HepG2 (cell line): ENCODE data around the gene DOCK1. TPM values are rescaled to one million over a fixed set of nuclear protein-coding genes. Genes with fewer than 3 reads are reported as not detected.

Experiments
- ATAC-seq: fragments of 200-7000 bp; cut with Tn5 transposase; 3 replicates; pipeline ENCODE4 v1.9.1; 2020; ENCODE audit warnings: mild to moderate bottlenecking, moderate library complexity
- BruUV-seq: library from RNA; stranded (reverse); fragments of 400-500 nt; replicated peaks from 2 replicates; lab custom pipeline; 2021; lab: Mats Ljungman, UMichigan
- CTCF ChIA-PET: fragments of 300-600 bp; formaldehyde crosslinking; extraction: SDS; loops from one replicate; lab custom pipeline; 2021; ENCODE audit warnings: low total read pairs, inconsistent platforms, low intra/inter-chr PET ratio; lab: Yijun Ruan, JAX
- POLR2A ChIA-PET: fragments of 350-600 bp; sonication (Branson Sonifier 250); formaldehyde crosslinking; loops from one replicate; lab custom pipeline; 2020; ENCODE audit warnings: antibody characterized with exemption, inconsistent platforms; lab: Yijun Ruan, JAX
- DNase-seq: peaks from one replicate; pipeline ENCODE4 v3.0.0-alpha.2; 2015; ENCODE audit warnings: low spot score
- FAIRE-seq: peaks from 3 replicates; lab custom pipeline; 2011; peaks lifted over from hg19 to GRCh38; lab: Jason Lieb, UNC
- H2AFZ ChIP-seq: one replicate; pipeline ENCODE4 v1.6.1; 2011; ENCODE audit warnings: low read length, inconsistent platforms
- H3K27ac ChIP-seq: fragments of 300-600 bp; 3 replicates; pipeline ENCODE4 v1.8.0; 2011; ENCODE audit warnings: mixed run types, mild to moderate bottlenecking, mixed read lengths, low read length, inconsistent platforms; ENCODE audit not compliant: insufficient read depth; ENCODE audit errors: extremely low read length
- H3K27me3 ChIP-seq, 2 experiments: fragments of 200-600 bp in 1 of 2; 2 replicates in 1 of 2; 3 replicates in 1 of 2; pipeline versions ENCODE4 v1.6.0 to v1.8.0; 2011; ENCODE audit warnings: low read length in 2 of 2, mild to moderate bottlenecking in 2 of 2, moderate library complexity in 2 of 2, inconsistent platforms in 1 of 2; ENCODE audit not compliant: insufficient read depth in 2 of 2, control insufficient read depth in 1 of 2
- H3K36me3 ChIP-seq, 2 experiments: fragments of 200-600 bp in 1 of 2; replicated peaks in 1 of 2; 2 replicates in 1 of 2; 3 replicates in 1 of 2; pipeline versions ENCODE4 v1.5.1 to v1.8.0; 2011; ENCODE audit warnings: low read length in 2 of 2, inconsistent platforms in 1 of 2; ENCODE audit not compliant: insufficient read depth in 2 of 2, control insufficient read depth in 1 of 2
- H3K4me1 ChIP-seq: 2 replicates; pipeline ENCODE4 v1.5.1; 2012; ENCODE audit warnings: low read length, inconsistent platforms; ENCODE audit not compliant: insufficient read depth
- H3K4me2 ChIP-seq: 2 replicates; pipeline ENCODE4 v1.6.0; 2011; ENCODE audit warnings: low read depth, low read length, inconsistent platforms
- H3K4me3 ChIP-seq, 3 experiments: fragments of 200-600 bp in 1 of 3; sonication (generic), shearing (Covaris generic) in 1 of 3; replicated peaks in 1 of 3; 2 replicates each; pipeline ENCODE4 v1.5.1; 2011 to 2016; ENCODE audit warnings: low read length in 3 of 3, inconsistent platforms in 2 of 3, low read depth in 2 of 3, mild to moderate bottlenecking in 2 of 3, control low read depth in 1 of 3, mixed read lengths in 1 of 3; ENCODE audit not compliant: insufficient read depth in 1 of 3
- H3K79me2 ChIP-seq: one replicate; pipeline ENCODE4 v1.6.1; 2011; ENCODE audit warnings: low read length, inconsistent platforms; ENCODE audit not compliant: insufficient read depth
- H3K9ac ChIP-seq: 2 replicates; pipeline ENCODE4 v1.6.0; 2011; ENCODE audit warnings: mild to moderate bottlenecking, low read depth, low read length, inconsistent platforms; ENCODE audit not compliant: insufficient read depth
- H3K9me3 ChIP-seq: 2 replicates; pipeline ENCODE4 v1.5.1; 2012; ENCODE audit warnings: mild to moderate bottlenecking, low read length
- H4K20me1 ChIP-seq: 2 replicates; pipeline ENCODE4 v1.6.0; 2011; ENCODE audit warnings: inconsistent platforms, mild to moderate bottlenecking, low read length, moderate library complexity; ENCODE audit not compliant: insufficient read depth
- DR1 ChIP-seq: sonication (generic); formaldehyde crosslinking; IDR thresholded peaks from 2 replicates; pipeline ENCODE4 v1.8.0; 2021; ENCODE audit warnings: mild to moderate bottlenecking, missing genetic modification reagents, inconsistent platforms
- HOXA5 ChIP-seq: sonication (generic); formaldehyde crosslinking; IDR thresholded peaks from 2 replicates; pipeline ENCODE4 v1.4.0; 2020; ENCODE audit warnings: missing genetic modification reagents
- KLF11 ChIP-seq: IDR thresholded peaks from 2 replicates; pipeline ENCODE4 v1.6.1; 2016; ENCODE audit warnings: missing compliant biosample characterization
- NFKBIZ ChIP-seq: IDR thresholded peaks from 2 replicates; pipeline ENCODE4 v1.6.1; 2018; ENCODE audit warnings: missing genetic modification reagents, missing compliant biosample characterization
- SMC3 ChIP-seq: IDR thresholded peaks from 2 replicates; pipeline ENCODE4 v1.6.1; 2011; ENCODE audit warnings: low read length, improper control_type of control experiment
- ZBTB38 ChIP-seq: sonication (generic); formaldehyde crosslinking; IDR thresholded peaks from 2 replicates; pipeline ENCODE4 v1.5.1; 2020; ENCODE audit warnings: mild to moderate bottlenecking, missing genetic modification reagents
- ZMYM2 ChIP-seq: sonication (generic); formaldehyde crosslinking; IDR thresholded peaks from 2 replicates; pipeline ENCODE4 v1.8.0; 2022; ENCODE audit warnings: mild to moderate bottlenecking, missing genetic modification reagents
- ZNF143 ChIP-seq: sonication (generic); formaldehyde crosslinking; IDR thresholded peaks from 2 replicates; pipeline ENCODE4 v1.4.0; 2020; ENCODE audit warnings: missing genetic modification reagents
- ZNF24 ChIP-seq: fragments of 450-650 bp; IDR thresholded peaks from 2 replicates; pipeline ENCODE4 v1.6.1; 2017; ENCODE audit warnings: antibody characterized with exemption, mild to moderate bottlenecking
- ZNF557 ChIP-seq: sonication (generic); formaldehyde crosslinking; IDR thresholded peaks from 2 replicates; pipeline ENCODE4 v1.4.0; 2020; ENCODE audit warnings: missing genetic modification reagents
- WGBS: methylation state at CpG from one replicate; pipeline ENCODE4 v1.1.6; 2017; ENCODE audit warnings: low lambda C conversion rate; 5-methylcytosine and 5-hydroxymethylcytosine counted together
- in situ Hi-C: cut with HindIII; loops from 2 replicates; pipeline ENCODE4 v1.10.0; 2017; ENCODE audit warnings: low pct_unique_long_range_greater_than_20kb; ENCODE audit not compliant: extremely low pct_ligation_motif_present
- intact Hi-C: fragments of 100-400 bp; cut with micrococcal nuclease; formaldehyde crosslinking; loops from one replicate; pipeline ENCODE4 v1.10.0; 2022; ENCODE audit not compliant: unreplicated experiment
- polyA plus RNA-seq, 8 experiments: library from polyadenylated mRNA; depleted of rRNA in 3 of 8; stranded (reverse) in 7 of 8; unstranded in 1 of 8; fragments of >200 nt; fragmentation: Illumina TruSeq in 4 of 8; extraction: Trizol in 4 of 8; gene quantifications; 2 replicates each; pipeline versions ENCODE4 v1.2.1 to v1.2.3, GENCODE V29; 2011 to 2016; ENCODE audit warnings: low read depth in 4 of 8, missing spikeins in 1 of 8, mixed read lengths in 1 of 8; ENCODE audit not compliant: insufficient read depth in 1 of 8
- total RNA-seq, 5 experiments: library from RNA; depleted of rRNA; stranded (reverse); fragments of >200 nt; fragmentation: Illumina TruSeq; extraction: Trizol; gene quantifications; 2 replicates each; pipeline ENCODE4 v1.2.3, GENCODE V29; 2016; ENCODE audit warnings: low read depth in 1 of 5
- TF ChIP-seq, protein P1 (sequence below): sonication (generic); formaldehyde crosslinking; IDR thresholded peaks from 2 replicates; pipeline ENCODE4 v1.8.1; 2023; ENCODE audit warnings: mild to moderate bottlenecking, moderate library complexity, missing genetic modification reagents
- TF ChIP-seq, protein P2 (sequence below): sonication (generic); formaldehyde crosslinking; IDR thresholded peaks from 2 replicates; pipeline ENCODE4 v1.5.0; 2020; ENCODE audit warnings: mild to moderate bottlenecking, missing genetic modification reagents, borderline replicate concordance

DOCK1 gene
- total and polyA plus RNA-seq, 2 of the 13 experiments (the other 11 are each of a cell fraction or from before 2014, with no cell fraction given), result 8.3 to 25.5 TPM

DNA sequence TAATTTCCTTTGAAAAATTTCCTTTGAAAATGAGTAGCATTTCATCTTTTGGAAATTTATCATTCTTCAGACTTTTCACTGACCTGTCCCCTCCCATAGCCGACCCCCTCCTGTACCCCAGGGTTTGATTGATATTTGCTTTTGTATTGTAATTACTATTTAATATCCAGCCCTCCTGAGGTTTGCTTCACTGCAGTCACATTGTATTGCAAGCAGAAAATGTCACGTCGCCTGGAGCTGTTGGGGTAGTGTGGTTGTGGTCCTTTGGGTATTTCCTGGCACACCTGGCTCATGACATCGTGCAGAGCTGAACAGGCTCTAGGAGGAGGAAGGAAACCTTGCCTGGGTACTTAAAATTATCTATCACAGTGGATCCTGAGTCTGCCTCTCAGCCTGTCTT is 175.1 kb downstream of the DOCK1 start:
- Histone ChIP-seq H3K4me3 (no peak overlapping the region), H3K36me3 (peaks cover 4 to 6% of the 10 kb centered on the region in 2 experiments; a peak in 2 of 5 replicates), H3K79me2 (no peaks in the 10 kb centered on the region), H2AFZ (no peak overlapping the region), H3K9ac (no peak overlapping the region), H3K4me1 (no peaks in the 10 kb centered on the region), H3K27me3 (no peaks in the 10 kb centered on the region), H3K9me3 (no peaks in the 10 kb centered on the region), H3K4me2 (no peak overlapping the region), H4K20me1 (no peaks in the 10 kb centered on the region), H3K27ac (no peak overlapping the region)
- TF ChIP-seq KLF11 (CRISPR knock-in tag) (no peak), NFKBIZ (CRISPR knock-in tag) (no peak), ZNF557 (CRISPR knock-in tag) (no peak), DR1 (CRISPR knock-in tag) (no peak)
- BruUV-seq, result no TSS peak
- CTCF ChIA-PET, result no interaction called here
- POLR2A ChIA-PET, result no interaction called here
- intact Hi-C loops, result no loop called here
- 71% methylated on average over 4 of the region's 4 CpGs for WGBS
- in situ Hi-C loops, result no loop called here
- FAIRE-seq (no peak), DNase-seq (no peak), ATAC-seq (no peak)

DNA sequence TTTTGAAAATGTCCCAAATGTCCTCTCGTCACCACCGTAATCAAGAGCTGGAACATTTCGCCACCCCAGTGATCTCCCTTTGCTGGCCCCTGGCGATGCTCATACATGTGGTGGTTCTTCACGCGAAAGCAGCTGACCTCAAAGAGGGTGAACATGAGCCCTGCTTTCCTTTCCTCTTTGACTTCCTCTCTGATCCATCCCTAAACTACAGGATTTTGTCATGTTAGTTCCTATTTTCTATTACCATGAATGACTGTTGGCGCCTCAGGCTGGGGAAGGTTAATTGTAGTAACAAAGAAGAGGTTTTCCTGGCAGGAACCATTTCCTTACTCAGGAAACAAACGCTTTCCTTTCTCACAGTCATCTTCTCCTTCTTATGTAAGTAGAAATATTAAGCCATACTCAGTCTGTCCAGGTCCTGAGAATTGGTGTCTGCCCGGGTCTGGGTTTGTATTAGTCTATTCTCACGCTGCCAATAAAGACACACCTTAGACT is 176.7 kb downstream of the DOCK1 start:
- in situ Hi-C loops, result no loop called here
- no peak for ATAC-seq
- Histone ChIP-seq H3K9ac (no peak overlapping the region), H3K36me3 (peaks cover 4 to 5% of the 10 kb centered on the region in 2 experiments; a peak in 2 of 5 replicates), H3K27ac (no peak overlapping the region), H3K4me3 (no peak overlapping the region), H2AFZ (no peak overlapping the region), H3K27me3 (no peaks in the 10 kb centered on the region), H3K4me2 (no peak overlapping the region), H3K9me3 (no peaks in the 10 kb centered on the region), H3K79me2 (no peaks in the 10 kb centered on the region), H4K20me1 (no peaks in the 10 kb centered on the region), H3K4me1 (no peaks in the 10 kb centered on the region)
- WGBS, result 96% methylated on average over 10 of the region's 10 CpGs
- no peak for FAIRE-seq
- CTCF ChIA-PET, result no interaction called here
- intact Hi-C loops, result no loop called here
- DNase-seq, result no peak
- BruUV-seq, result no TSS peak
- POLR2A ChIA-PET, result no interaction called here
- no peak for TF ChIP-seq SMC3
- TF ChIP-seq, protein P1, sequence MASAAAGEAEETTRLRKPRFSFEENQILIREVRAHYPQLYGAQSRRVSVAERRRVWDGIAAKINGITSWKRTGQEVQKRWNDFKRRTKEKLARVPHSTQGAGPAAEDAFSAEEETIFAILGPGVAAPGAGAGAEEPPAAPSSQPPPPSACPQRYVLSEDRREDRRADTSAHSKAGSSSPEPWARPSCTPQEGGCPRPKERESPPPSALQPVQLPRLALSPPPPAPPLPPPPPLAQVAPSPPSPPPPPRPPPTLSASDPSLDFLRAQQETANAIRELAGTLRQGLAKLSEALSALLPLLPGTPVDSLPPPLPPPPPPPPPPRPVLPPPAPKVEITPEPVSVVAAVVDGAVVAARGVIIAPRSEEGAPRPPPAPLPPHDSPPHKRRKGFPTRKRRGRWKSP, result no peak
- TF ChIP-seq ZBTB38 (CRISPR knock-in tag), result no peak
- no peak for TF ChIP-seq ZMYM2
- TF ChIP-seq, protein P2, sequence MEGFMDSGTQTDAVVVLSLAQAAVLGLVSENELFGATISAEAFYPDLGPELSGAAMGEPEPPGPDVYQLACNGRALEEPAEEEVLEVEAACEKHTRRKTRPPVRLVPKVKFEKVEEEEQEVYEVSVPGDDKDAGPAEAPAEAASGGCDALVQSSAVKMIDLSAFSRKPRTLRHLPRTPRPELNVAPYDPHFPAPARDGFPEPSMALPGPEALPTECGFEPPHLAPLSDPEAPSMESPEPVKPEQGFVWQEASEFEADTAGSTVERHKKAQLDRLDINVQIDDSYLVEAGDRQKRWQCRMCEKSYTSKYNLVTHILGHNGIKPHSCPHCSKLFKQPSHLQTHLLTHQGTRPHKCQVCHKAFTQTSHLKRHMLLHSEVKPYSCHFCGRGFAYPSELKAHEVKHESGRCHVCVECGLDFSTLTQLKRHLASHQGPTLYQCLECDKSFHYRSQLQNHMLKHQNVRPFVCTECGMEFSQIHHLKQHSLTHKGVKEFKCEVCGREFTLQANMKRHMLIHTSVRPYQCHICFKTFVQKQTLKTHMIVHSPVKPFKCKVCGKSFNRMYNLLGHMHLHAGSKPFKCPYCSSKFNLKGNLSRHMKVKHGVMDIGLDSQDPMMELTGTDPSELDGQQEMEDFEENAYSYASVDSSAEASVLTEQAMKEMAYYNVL, result no peak
- no peak for TF ChIP-seq ZNF143 (CRISPR knock-in tag)
- no peak for TF ChIP-seq ZNF24
- no peak for TF ChIP-seq HOXA5 (CRISPR knock-in tag)
